PC-3 (cell line): Measurements from ENCODE around the gene IFI44.

ENCODE experiments used
- CTCF ChIP-seq: fragments of 300-600 bp; sonication (generic); conservative IDR thresholded peaks from 2 replicates; pipeline ENCODE4 v1.5.1; 2017; ENCODE audit warnings: antibody characterized with exemption, low read depth, mild to moderate bottlenecking, low read length
- EZH2 ChIP-seq: fragments of 300-600 bp; sonication (generic); IDR thresholded peaks from one replicate; pipeline ENCODE4 v1.6.1; 2017; ENCODE audit warnings: antibody characterized with exemption, mild to moderate bottlenecking, low read length; ENCODE audit not compliant: unreplicated experiment

- no peak for TF ChIP-seq CTCF
- no peak for TF ChIP-seq EZH2
These were observed 27.4 kb downstream of the IFI44 start for GRCh38 chr1:78676993-78677392.
